ENCODE data around the gene THG1L.

- TF ChIP-seq POLR2AphosphoS5 (IDR thresholded peaks at IDR 0.05; ENCODE audit: low read length), result no peak
- no peak for TF ChIP-seq CTCF (IDR thresholded peaks at IDR 0.05 in 2 of 3, conservative IDR thresholded peaks at IDR 0.05 in 1 of 3; ENCODE audit: control insufficient read depth in 2 of 3, extremely low read depth in 1 of 3, insufficient read depth in 1 of 3, low read depth in 3 of 3, low read length in 3 of 3)
Observed at GRCh38 chr5:157744051-157745011, 13.1 kb downstream of the THG1L start.

All from GM12878 (cell line).